RWPE1 (cell line): ENCODE measurements around the gene TBC1D9B.

Experiments
- CTCF ChIA-PET: fragments of 350-600 bp; sonication (Branson Sonifier 250); formaldehyde crosslinking; extraction: SDS; loops from one replicate; lab custom pipeline; 2021; lab: Yijun Ruan, JAX
- POLR2A ChIA-PET: fragments of 400-600 bp; formaldehyde crosslinking; extraction: SDS; loops from one replicate; lab custom pipeline; 2020; ENCODE audit warnings: antibody characterized with exemption; ENCODE audit not compliant: low non-redundant PET; lab: Yijun Ruan, JAX
- DNase-seq: peaks from one replicate; pipeline ENCODE4 v3.0.0; 2012; ENCODE audit warnings: low spot score
- H3K27ac ChIP-seq: fragments of 450-650 bp; 2 replicates; pipeline ENCODE4 v1.5.1; 2017
- CTCF ChIP-seq: fragments of 450-650 bp; conservative IDR thresholded peaks from 2 replicates; pipeline ENCODE4 v1.5.1; 2017; ENCODE audit warnings: low read depth, mild to moderate bottlenecking

The TBC1D9B gene

GRCh38 chr5:179918742-179919486, 11.2 kb upstream of the TBC1D9B start:
- POLR2A ChIA-PET = no interaction called here
- no peak overlapping the region for H3K27ac ChIP-seq
- no peak for DNase-seq
- CTCF ChIA-PET = interaction anchor here (0.9 to 1.1 kb wide), 2 partner anchors 11 to 78 kb away, joined by 3 to 5 read pairs; no protein-coding TSS in a partner anchor
- TF ChIP-seq CTCF = no peak

GRCh38 chr5:179916523-179916922, 8.8 kb upstream of the TBC1D9B start:
- no peak overlapping the region for H3K27ac ChIP-seq
- ChIA-PET CTCF (interaction anchor here (0.5 to 1.2 kb wide), 3 partner anchors 9 to 471 kb away, joined by 3 to 4 read pairs (median 4); partner anchors contain the start of gene TBC1D9B), POLR2A (no interaction called here)
- TF ChIP-seq CTCF = no peak
- DNase-seq = no peak

- DNase-seq = no peak
- TF ChIP-seq CTCF = no peak
- no peak overlapping the region for H3K27ac ChIP-seq
- CTCF ChIA-PET = interaction anchor here (1.2 kb wide), 1 partner anchor 8 kb away, joined by 4 read pairs; the partner anchor contains the start of gene TBC1D9B
- POLR2A ChIA-PET = no interaction called here
Observed at GRCh38 chr5:179915406-179915935, 7.8 kb upstream of the TBC1D9B start.

GRCh38 chr5:179914032-179914755, 6.5 kb upstream of the TBC1D9B start:
- peak; percentile 84 for DNase-seq
- peak overlapping the region; percentile 42; the same call in 1 of the 2 replicates for H3K27ac ChIP-seq
- CTCF ChIA-PET = interaction anchor here (0.5 kb wide), 1 partner anchor 654 kb away, joined by 4 read pairs; no protein-coding TSS in a partner anchor
- POLR2A ChIA-PET = interaction anchor here (0.6 to 0.7 kb wide), 3 partner anchors 19 to 223 kb away, joined by 3 to 4 read pairs (median 3); no protein-coding TSS in a partner anchor
- TF ChIP-seq CTCF = no peak

GRCh38 chr5:179913461-179913860, 5.8 kb upstream of the TBC1D9B start:
- peak overlapping the region; percentile 42; the same call in 1 of the 2 replicates for H3K27ac ChIP-seq
- DNase-seq = no peak
- no peak for TF ChIP-seq CTCF
- POLR2A ChIA-PET = interaction anchor here (0.6 kb wide), 2 partner anchors 176 to 223 kb away, joined by 3 to 4 read pairs; no protein-coding TSS in a partner anchor
- CTCF ChIA-PET = interaction anchor here (0.5 to 0.6 kb wide), 2 partner anchors 117 to 654 kb away, joined by 3 to 4 read pairs; no protein-coding TSS in a partner anchor

- no peak overlapping the region for H3K27ac ChIP-seq
- no peak for DNase-seq
- CTCF ChIA-PET = interaction anchor here (0.6 kb wide), 1 partner anchor 117 kb away, joined by 3 read pairs; no protein-coding TSS in a partner anchor
- TF ChIP-seq CTCF = no peak
- POLR2A ChIA-PET = no interaction called here
Observed at GRCh38 chr5:179912951-179913350, 5.3 kb upstream of the TBC1D9B start.
